GM06990 (cell line): ENCODE data around the gene AFG1L.
"Not testable (repeated sequence)": the region's sequence is repeated elsewhere in the genome, so short reads cannot be mapped to it uniquely, and the experiment has no call there.

Experiments used
- DNase-seq: peaks from one replicate; pipeline ENCODE4 v3.0.0-alpha.2; 2011; ENCODE audit not compliant: insufficient read length; ENCODE audit errors: extremely low read depth
- H3K27me3 ChIP-seq: replicated peaks from 2 replicates; pipeline ENCODE4 v1.6.0; 2011; ENCODE audit warnings: low read length; ENCODE audit not compliant: control insufficient read depth, insufficient read depth
- H3K36me3 ChIP-seq: 2 replicates; pipeline ENCODE4 v1.5.1; 2011; ENCODE audit warnings: low read length; ENCODE audit not compliant: control insufficient read depth, insufficient read depth
- H3K4me3 ChIP-seq: replicated peaks from 2 replicates; pipeline ENCODE4 v1.5.1; 2011; ENCODE audit warnings: low read depth, mild to moderate bottlenecking, control low read depth, low read length
- CTCF ChIP-seq: IDR thresholded peaks from 2 replicates; pipeline ENCODE4 v1.5.1; 2011; ENCODE audit warnings: low read length, control low read depth, mild to moderate bottlenecking, inconsistent platforms; ENCODE audit not compliant: insufficient read depth, poor library complexity, severe bottlenecking

AFG1L gene

GRCh38 chr6:108524528-108525248 is 229.8 kb downstream of the AFG1L start:
- Histone ChIP-seq H3K36me3 (no peaks in the 10 kb centered on the region), H3K27me3 (no peaks in the 10 kb centered on the region), H3K4me3 (no peak overlapping the region)
- TF ChIP-seq CTCF = no peak
- no peak for DNase-seq

- Histone ChIP-seq H3K36me3 (no peaks in the 10 kb centered on the region), H3K4me3 (no peak overlapping the region), H3K27me3 (no peaks in the 10 kb centered on the region)
- no peak for DNase-seq
- peak; percentile 78 for TF ChIP-seq CTCF
Measured at GRCh38 chr6:108526739-108527174, 231.9 kb downstream of the AFG1L start.

- Histone ChIP-seq H3K27me3 (no peaks in the 10 kb centered on the region), H3K36me3 (no peaks in the 10 kb centered on the region), H3K4me3 (no peak overlapping the region)
- TF ChIP-seq CTCF = no peak
- no peak for DNase-seq
Measured at GRCh38 chr6:108528878-108529277, 234.0 kb downstream of the AFG1L start.

GRCh38 chr6:108531332-108531731 is 236.5 kb downstream of the AFG1L start:
- no peaks in the 10 kb centered on the region for H3K36me3 ChIP-seq
- no peak overlapping the region for H3K4me3 ChIP-seq
- TF ChIP-seq CTCF = no peak
- H3K27me3 ChIP-seq = no peaks in the 10 kb centered on the region
- DNase-seq = no peak

GRCh38 chr6:108535114-108535742 is 240.4 kb downstream of the AFG1L start:
- Histone ChIP-seq H3K4me3 (no peak overlapping the region), H3K27me3 (no peaks in the 10 kb centered on the region; the same call in none of the 2 replicates), H3K36me3 (no peaks in the 10 kb centered on the region)
- no peak for TF ChIP-seq CTCF
- no peak for DNase-seq

GRCh38 chr6:108535920-108536535 is 241.2 kb downstream of the AFG1L start:
- not testable (repeated sequence) for H3K27me3 ChIP-seq, DNase-seq, H3K36me3 ChIP-seq, H3K4me3 ChIP-seq
